HG03097 (cell line): Measurements from ENCODE around the gene UBASH3B.

Source experiments
- ATAC-seq: cut with Tn5 transposase; IDR thresholded peaks from one replicate; pipeline ENCODE4 v1.9.1; 2021; ENCODE audit not compliant: unreplicated experiment, low FRiP score

UBASH3B gene

DNA sequence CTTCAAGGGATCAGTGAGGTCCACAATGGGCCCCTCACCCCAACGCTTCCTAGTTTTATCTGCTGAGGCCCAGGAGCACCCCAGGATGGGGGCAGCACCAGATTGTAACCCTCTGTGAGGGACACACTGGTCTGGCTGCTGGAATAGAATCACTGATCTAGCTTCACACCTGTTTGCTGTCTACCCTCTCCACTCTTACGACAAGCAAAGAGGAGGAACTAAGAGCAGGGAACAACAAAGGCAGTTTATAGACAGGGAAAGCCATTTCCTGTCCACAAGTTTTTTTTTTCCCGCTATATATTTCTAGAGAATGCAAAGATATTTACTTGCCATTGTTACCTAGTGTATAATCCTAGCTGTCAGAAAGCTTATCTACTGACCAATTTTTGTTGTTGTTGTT is 121.8 kb downstream of the UBASH3B start:
- no peak for ATAC-seq

DNA sequence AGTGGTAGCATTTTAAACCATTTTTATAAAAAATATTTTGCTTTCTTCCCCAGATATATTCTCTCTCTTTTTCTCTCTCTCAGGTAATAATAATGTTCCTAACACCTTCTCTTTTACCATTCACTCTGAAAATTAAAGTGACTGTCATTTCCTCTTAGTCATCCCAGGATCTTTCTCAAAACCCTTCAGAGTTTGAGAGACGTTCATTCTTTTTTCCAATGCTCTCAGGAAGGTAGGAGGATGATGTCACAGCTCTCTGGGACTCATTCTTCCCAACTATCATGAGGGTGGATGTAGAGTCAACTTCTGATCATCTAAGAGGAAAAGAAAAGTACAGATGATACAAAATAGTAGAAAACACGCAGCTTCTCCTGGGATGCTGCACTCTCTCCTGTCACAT is 122.6 kb downstream of the UBASH3B start:
- no peak for ATAC-seq

DNA sequence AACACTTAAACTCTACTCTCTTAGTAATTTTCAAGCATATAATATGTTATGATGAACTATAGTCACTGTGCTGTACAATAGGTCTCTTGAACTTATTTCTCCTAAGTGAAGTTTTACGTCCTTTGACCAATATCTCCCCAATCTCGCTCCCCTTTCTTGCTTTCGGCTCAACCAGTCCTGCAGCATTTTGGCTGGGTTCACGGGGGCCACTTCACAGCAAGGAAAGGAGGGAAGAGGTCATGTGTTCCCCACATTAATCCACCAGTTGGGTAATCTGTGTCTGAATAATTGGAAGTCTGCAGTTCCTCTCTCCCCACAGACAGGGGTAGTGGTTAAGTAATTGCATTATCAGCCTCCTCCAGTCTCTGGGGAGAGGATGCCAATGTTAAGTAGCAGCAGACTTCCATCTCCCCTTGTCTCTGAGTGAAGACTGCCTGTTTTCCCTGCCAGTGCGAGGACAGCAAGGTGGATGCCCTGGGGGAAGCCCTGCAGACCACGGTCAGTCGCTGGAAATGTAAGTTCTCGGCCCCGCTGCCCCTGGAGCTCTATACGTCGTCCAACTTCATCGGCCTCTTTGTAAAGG is 123.6 kb downstream of the UBASH3B start:
- ATAC-seq = no peak

DNA sequence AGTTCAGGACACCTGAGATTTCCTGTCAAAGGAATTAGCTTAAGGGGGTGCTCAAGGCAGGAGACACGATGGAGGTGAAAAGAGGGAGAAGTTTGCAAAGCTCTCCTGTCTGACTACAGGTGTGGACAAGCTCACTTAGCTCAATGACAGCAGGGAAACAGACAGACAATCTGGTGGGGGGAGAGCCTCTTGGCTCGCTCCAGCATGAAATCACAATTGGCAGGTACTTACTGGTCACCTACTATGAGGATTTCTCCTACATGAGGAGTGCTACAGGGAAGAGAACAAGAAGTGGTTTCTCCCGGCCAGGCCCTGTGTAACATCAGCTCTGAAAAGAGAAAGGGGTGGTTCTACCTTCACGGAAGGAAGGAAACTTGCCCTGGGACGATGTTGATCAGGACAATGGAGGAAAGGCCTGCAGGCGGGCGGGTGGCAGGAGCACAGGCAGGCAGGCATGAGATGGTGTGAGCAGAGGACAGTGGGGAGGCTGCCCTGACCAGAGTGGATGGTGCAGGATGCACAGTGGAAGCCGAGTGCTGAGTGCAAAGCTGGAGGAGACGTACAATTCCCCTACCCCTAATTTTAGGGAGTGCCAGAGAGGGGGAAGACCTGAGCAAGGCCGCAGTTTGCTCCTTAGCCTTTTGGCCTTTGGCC is 124.9 kb downstream of the UBASH3B start:
- ATAC-seq = no peak

DNA sequence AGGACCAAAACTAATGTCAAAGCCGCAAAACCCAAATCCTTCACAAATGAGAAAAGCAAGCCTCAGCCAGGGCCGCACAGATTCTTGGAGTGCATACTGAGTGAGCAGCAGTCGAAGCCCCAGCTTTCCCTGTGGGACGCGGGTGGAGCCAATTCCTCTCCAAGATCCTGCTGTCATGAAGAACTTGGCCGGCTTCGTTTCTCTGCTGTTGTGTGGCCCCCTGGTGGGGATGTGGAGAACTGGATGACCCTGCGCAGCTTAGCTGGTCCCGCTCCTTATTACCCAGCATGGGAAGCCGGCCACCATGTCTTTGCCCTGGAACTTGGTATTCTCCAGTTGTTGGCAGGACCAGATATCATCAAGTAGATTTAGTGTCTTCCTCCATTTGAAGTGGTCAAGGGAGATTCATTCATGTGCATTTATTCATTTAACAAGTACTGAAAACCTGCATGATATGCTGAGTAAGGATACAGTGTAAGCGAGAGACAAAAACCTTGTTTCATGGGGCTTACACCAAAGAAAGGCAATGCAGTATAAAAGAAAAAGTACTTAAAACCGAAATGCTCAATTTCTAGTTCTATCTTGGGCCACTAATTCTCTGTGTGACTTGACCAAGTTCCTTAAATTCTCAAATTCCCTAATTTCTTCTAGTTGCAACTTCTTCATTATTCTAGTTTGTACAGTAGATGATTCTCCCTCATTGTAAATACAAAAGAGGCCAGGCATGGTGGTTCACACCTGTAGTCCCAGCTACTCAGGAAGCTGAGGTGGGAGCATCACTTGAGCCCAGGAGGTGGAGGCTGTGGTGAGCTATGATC is 126.1 kb downstream of the UBASH3B start:
- no peak for ATAC-seq

DNA sequence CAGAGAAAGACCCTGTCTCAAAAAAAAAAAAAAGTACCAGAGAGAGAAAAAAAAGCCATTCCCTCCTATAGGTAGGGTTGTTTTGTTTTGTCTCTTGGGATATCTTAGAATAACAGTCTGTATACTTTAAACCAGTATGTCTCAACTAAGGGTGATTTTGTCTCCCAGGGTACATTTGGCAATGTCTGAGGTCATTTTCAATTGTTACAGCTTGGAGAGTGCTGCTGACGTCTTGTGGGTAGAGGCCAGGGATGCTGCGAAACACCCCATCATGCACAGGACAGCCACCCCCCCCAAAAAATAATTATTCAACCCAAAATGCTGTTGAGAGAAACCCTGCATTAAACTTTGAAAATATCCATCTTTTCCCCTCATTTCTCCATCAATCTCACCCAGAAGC is 126.7 kb downstream of the UBASH3B start:
- no peak for ATAC-seq

DNA sequence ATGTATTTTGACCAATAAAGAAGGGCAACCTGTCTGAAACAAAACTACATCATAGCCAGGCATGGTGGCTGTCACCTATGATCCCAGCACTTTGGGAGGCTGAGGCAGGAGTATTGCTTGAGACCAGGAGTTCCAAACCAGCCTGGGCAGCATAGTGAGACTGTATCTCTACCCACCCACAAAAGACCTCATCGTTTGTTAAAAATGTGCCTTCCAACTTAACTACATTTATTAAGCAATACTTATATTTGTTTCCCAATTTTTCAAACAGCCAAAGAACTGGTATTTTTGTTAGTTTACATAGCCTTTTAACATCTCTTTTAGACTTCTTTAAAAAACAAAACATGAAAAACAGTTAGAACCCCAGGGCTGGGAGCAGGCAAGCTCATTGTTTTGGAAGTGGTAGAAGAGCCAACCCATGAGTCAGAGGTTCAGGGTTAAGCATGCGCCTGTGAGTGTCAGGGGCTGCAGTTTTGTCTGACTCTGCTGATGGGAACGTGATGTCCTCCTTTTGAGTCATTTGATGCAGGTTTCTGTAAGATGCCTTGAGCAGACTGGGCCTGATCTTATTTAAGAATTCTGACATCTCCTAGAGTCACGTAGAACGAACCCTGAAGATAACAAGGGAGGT is 128.9 kb downstream of the UBASH3B start:
- no peak for ATAC-seq

DNA sequence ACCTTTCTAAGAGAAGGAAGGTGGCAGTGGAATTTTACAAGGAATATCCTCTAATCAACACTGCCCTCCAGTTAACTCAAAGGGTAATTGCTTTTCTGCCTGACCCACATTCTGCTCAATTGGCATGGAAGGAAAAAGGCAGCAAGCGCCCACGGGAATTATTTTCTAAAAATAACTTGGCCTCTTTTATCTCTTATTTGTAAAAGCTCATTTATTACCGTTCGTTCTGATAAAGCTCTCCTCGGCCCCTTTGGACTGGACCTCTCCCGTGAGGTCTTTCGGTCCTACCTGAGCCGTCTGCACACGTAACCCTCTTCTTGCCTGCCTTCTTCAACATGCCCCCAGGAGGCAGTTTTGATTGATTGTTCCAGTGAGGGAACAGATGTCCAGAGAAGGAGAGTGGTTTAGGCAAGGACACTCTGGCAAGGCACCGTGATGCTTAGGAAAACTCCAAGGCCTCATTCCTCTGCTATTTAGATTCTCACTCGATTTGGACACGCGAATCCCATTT is 129.6 kb downstream of the UBASH3B start:
- ATAC-seq = no peak

DNA sequence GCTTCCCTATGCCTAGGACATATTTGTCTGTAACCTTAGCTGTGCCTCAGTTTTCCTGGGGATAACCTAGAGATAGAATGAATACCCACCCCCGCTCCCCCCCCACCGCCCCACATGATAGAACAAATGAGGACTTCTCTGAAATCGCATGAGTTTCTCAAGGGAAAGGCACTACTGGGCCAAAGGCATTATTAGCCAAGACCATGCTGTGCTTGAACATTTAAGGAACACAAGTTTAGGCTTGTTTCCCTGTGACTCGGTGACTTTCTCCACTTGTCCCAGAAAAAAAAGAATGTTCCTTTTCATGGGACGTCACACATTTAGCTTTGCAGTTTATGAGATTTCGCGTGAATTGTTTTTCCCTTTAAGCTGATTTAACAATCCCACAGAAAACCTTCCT is 131.4 kb downstream of the UBASH3B start:
- ATAC-seq = no peak

DNA sequence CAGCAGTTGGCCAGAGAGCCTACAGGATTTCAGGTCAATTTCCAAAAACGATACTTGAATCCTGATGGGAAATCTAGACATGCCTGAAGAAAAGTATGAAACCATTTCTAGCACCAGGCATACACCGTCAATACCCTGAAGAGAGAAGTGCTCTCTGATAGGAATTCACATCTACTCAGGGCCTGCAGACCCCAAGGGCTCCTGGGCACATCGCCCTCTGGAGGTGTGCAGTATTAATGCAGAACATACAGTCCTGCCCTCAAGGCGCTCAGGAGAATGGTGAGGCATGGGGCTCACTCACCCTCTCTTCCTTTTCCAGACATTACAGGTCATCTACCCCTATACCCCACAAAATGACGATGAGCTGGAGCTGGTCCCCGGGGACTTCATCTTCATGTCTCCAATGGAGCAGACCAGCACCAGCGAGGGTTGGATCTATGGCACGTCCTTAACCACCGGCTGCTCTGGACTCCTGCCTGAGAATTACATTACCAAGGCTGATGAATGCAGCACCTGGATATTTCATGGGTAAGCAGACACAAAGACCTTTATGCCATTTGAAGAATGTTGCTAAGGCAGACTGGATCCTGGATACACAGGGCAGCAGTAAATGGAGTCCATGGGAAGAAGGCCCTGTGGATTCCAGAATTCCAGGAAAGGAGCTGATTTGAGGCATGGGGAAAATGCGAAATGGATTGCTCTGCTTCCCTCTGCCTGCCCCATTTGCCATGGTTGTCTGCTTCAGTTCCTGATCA is 133.4 kb downstream of the UBASH3B start:
- no peak for ATAC-seq

DNA sequence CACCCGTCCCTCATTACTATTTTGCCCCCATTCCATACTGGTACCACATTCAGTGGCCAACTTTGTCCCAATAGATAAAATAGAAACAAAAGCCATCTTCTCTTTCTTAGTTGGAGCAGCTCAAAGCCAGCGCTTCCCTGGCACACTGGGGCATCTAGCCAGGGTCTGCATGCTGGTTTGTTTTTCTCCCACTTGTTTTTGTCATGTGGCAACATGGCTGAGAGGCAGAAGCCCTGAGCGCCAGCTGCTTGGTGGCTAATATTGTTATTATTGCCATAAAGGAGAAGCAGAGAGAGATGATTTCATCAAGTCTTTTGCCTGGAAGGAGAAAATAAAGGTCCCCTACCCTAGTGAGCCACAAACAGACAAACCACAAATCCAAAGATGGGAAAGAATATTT is 134.4 kb downstream of the UBASH3B start:
- ATAC-seq = no peak

DNA sequence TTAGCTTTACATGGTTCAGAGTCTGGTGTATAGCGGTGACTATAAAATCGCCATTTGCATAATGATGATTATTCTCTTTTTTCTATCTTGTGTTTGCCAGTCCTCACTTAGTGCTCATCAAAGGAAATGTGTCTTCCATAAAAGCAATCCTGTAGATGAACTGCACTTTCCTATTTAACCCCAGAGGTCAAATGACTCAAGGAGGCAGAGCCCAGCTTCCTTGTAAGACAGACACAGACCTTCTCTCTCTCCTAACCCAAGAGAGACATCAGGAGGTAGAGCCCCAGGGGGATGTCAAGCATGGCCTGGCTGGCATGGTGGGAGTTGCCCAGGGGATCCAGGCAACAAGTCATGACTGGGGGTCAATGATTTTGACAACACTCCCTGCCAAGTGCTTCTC is 135.9 kb downstream of the UBASH3B start:
- ATAC-seq = no peak

DNA sequence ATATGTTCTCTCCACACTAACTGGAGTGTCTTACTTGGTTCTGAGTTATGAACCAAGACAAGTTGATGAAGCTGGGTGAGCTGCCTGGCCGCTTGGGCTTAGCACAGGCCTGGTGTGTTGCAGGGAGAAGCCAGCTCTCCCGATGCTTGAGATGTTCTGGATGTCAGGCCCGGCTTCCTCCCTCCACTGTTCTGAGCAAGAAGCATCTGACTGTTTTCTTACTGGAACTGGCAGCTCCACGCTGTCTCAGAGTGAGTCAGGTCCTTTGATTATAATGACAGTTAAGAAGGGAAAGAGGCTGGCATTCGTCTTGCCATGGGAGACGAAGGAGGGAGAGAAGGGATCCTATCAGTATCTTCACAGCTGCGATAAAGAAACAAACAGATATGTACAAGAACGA is 136.3 kb downstream of the UBASH3B start:
- ATAC-seq = no peak

DNA sequence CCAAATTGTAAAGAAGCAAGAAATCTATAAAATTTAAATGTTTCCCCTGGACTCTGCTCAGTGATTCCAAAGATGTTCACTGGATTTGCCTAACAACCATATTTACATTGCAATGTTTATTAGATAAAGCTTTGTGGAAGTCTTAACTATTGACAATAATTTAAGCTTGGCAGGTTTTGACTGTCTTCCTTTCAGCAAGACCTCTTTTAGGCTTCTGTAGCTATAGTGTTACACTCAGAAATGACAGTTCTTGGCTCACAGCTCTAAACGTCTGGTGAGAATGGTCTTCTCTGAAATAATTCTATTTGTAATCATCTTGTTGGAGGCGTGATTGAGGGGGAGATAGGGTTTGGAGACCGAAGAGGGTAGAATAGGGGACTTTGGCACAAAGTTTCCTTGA is 138.0 kb downstream of the UBASH3B start:
- no peak for ATAC-seq

DNA sequence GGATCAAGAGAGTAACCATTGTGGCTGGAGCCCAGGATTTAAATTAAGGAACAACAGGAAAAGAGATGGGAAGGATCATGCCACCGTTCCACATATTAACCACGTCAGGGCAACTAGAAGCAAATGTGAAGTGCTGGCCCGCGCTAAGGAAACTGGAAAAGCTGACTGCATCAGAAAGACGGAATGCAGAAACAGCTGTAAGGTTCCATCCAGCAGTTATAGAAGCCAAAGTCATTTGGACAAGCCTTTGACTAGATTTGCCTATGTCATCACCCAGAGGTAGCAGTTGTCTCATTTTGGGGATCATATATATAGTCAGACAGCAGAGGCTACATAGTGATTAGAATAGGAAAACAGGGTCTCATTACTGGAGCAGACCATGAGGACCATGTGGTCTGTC is 139.8 kb downstream of the UBASH3B start:
- ATAC-seq = no peak

DNA sequence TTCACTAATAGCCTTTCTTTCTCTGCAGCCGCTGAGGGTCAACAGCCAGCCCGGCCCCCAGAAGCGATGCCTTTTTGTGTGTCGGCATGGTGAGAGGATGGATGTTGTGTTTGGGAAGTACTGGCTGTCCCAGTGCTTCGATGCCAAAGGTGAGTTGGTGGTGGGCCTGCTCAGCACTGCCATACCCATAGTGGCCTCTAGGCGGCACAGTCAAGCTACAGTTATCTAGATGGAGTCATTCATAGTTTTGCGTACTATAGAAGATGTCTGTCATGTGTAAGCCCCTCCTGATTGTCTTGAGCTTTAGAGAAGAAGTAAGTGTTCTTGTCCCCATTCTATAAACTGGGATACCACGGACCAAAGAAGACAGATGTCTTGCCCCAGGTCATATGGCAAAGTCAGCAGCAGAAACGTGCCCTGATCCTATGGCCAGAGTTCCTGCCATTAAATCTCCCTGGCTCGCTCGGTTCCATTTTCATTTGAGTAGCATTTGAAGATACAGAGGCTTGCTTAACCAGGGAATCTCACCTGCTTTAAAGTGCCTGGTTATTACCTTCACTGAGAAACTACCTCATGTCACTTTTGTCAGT is 140.7 kb downstream of the UBASH3B start:
- no peak for ATAC-seq

DNA sequence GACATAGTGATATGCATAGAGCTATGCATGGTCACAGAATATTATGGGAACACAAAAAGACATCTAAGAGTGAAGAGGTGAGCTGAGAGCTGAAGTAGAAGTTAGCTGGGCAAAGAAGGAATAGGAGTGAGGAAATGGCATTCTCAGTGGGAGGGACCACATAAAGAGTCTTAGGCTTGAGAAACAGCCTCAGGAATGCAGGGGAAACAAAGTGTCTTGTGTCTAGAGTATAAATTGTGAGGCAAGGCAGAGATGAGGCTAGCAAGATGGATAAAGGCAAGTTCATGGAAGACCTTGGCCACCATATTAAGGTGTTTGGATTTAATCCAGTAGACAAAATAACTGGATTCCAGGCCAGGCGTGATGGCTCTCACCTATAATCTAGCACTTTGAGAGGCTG is 142.1 kb downstream of the UBASH3B start:
- ATAC-seq = no peak

DNA sequence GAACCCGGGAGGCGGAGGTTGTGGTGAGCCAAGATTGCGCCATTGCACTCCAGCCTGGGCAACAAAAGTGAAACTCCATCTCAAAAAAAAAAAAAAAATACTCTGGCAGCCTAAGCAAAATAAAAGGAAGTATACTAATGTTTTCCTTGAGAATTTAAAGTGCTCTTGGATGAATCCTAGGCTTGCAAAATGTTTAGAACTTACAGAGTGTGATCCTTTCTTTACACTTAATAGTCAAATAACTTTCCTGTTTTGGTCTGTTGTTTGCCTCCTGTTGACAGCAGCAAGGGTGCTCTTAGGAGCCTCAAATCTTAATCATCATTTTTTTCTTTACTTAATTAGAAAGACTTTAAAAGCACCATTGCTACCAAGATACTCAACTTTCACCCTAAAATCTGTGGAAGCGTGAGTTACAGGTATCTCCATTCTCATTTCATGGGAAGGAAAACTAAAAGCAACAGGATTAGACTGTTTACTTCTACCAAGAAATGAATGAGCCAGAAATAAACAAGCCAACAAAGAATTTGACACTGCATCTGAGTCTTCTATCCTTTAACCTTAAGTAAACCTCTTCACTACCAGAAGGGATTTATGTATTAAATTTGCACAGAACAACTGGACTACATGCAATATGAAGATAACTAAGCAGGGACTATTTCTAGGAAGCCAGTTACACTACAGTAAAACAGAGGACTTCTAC is 144.0 kb downstream of the UBASH3B start:
- ATAC-seq = no peak

DNA sequence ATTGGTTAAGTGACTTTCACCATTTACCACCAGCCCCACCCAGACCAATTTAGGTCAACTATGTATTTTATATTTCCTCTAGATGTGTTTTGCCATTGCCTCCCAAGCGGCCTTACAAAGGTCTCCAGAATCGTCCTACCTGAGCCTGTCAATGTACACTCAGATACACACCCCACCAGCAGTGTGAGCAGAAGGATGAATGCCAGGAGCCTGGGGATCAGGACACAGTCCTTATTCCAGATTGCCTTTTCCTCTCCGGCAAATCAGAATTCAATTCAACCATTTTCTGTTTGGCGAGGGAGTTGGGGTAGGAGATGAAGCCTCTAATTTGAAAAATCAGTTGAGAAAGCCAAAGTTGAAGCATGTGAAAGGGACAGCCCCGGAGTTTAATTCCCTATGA is 147.4 kb downstream of the UBASH3B start:
- no peak for ATAC-seq

DNA sequence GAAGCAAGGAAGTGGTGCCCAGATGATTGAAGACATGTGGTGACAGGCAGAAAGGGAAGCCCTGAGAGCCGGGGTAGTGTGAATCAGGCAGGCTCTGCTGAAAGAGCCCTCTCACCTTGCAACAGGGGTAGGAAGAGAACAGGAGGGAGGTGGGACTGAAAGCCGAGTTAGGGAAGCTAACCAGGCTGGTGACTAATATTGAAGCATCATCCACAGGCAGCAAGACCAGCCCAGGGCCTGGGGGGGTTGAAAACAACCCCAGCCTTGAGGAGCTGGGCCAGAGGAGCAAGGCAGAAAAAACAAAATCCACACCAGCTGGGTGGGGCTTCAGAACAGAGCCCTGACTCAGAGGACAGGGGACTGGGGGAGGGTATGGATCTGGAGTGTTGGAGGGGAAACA is 147.8 kb downstream of the UBASH3B start:
- no peak for ATAC-seq
